Measurements from ENCODE around the gene PIGT.
A peak's percentile ranks its signal among the peaks of the same experiment; 100 is the strongest.

The PIGT gene

DNA sequence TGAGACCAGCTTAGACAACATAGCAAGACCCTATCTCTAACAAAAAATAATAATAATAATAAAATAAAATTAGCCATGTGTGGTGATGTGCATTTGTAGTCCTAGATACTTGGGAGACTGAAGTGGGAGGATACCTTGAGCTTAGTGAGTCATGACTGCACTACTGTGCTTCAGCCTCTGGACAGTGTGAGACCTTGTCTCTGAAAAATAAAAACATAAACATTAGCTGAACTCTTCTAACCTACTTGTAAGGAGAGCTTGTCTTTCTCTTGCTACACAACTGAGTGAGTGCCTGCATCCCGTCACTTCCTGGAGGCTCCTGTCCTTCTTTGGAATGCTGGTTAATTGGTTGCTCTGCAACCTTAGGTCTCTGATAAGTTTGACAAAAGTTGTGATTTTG is 13.0 kb upstream of the PIGT start:
- no peak for DNase-seq

DNA sequence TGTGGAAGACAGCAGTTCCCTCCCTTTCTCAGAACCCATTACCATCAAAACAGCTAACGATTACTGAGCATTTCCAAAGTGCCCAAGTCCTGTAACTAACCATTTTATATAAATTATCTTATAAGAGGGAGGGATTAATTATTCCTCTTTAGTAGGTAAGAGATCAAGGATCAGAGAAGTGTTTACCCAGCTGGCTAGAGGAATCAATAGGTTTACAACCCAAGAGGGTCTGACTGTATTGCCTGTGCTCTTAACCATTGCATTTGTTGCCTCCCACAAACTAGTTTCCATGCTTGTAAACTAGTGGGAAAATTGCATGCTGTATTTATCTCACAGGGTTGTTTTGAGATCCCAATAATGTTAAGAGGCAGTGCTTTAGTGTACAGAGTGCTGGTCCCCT is 11.5 kb upstream of the PIGT start:
- DNase-seq, result peak; percentile 74

DNA sequence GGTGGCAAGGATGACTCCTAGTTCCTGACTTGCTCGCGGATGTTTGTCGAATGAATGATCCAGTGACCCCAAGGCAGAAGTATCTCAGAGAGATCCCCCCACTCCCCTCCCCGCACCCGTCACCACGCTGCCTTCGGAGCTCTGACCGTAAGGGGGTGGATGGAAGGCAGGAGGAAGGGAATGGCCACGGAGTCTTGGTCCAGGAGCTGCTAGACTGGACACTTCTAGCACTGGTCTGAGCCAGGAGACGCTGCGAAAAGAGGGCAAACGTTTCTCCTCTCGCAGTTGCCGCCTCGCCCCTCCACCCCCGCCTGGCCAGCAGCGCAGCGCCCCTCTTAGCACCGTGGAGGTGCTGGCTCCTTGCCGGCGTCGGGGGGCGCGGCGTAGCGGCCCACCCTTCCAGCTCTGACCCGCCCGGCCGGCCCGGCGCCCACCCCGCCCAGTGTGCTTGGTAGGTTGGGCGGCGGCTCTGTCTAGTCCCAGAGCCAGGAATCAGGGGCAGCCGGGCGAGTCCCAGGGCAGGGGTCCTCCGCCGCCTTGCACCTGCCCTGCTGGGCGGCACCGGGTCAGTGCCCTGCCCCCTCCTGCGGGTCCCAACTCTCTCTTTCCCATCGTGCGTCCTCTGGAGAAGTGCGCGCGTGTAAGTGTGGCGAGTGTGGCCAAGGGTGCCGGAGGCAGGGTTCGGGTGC is 10.2 kb upstream of the PIGT start:
- peak; percentile 3 for DNase-seq

DNA sequence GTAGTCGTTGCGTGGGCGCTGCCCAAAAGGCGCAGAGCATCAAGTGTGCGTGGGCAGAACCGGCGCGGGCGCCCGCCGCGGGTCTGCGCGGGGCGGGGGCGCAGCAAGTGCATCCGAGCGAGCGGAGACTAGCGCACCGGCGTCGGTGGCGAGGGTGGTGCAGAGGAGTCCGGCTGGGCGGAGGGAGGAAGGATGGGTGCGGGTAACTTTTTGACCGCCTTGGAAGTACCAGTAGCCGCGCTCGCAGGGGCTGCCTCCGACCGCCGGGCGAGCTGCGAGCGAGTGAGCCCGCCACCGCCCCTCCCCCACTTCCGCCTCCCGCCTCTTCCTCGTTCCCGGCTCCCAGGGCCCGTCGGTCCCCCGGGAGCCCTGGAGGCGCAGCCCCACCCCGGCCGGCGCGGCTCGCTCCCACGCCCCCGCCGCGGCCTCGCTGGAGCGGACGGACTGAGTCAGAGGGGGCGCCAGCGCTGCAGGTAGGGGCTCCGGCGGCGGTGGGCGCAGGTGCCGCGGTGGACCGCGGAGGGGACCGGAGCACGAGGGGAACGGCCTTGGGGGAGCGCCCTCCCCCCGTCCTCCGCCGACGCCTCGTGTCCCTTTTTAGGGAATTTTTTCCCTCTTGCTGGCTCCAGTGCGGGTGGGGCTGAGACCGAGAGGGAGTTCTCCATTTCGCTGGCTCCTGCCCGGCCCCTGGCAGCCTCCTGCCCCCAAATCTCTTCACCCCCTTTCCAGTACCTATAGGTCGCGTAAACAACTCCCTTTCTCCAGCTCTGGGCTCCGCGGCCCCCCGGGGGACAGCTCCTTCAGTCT is 9.5 kb upstream of the PIGT start:
- DNase-seq, result peak; percentile 63

DNA sequence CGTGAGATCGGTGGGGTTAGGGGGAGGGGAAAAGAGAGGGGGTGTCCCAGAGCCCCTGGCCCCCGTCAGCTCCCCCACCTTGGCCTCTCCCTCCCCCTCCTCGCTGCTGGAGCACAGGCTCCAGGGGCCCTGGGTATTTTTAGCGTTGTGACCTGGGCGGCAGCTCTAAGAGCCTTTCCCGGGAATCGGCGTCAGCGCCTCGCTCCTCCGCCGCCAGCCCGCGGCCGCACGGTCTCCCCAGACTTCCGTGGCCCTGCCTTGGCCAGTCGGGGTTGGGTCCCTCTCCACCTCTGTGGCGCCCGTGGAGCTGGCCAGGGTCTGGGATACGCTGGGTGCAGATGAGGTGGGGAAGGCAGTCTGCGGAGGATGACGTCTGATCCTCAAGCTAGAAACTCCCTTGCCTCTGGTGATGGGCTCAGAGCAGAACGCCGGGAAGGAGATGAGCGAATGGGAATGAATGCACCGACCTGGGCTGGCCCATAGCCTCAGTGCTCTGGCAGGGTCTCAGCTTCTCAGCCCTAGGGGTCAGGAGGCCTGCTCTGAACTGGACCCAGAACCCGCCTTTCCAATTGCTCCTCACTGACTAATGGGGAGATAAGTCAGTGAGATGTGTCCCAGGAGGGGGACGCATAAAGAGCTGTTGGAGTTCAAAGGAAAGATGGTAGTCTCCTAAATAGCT is 8.7 kb upstream of the PIGT start:
- DNase-seq, result peak; percentile 13

DNA sequence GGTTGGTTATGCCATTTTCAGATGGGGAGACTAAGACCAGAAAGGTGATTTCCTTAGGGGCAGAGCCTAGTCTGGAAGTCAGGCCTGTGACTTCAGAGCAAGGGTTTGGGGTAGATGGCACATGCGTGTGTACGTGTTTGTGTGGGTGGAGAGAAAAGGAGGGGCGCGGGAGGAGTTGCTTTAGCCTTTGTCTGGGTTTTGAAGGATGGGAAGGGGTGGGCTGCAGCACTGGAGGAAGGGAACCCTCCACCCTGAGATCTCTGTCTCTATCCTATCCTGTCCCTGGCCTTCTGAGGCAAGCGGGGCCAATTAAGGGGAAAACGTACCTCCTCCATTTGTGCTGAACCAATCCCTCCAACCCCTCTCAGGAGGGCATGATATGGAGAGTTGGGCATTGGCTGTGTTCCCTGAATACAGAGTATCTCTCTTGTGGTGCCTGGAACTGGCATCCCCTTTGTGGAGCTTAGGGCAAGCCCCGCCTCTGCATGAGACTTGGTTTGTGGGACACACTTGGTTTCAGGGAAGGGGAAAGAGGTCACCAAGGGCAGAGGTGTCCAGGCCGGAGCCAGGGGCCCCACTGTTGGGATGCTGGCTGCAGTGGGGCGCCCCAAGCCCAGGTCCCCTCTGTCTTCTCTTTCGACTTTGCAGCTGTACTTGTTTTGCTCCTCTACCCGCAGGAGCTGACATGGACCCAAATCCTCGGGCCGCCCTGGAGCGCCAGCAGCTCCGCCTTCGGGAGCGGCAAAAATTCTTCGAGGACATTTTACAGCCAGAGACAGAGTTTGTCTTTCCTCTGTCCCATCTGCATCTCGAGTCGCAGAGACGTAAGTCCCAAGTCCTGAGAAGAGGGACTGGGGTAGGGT is 7.9 kb upstream of the PIGT start, which contains the start of gene DBNDD2:
TSS of gene DBNDD2 (plus strand) at position 507 of the 863 bp plus-strand sequence. CDS start at position 686, 179 bp downstream.
- no peak for DNase-seq

DNA sequence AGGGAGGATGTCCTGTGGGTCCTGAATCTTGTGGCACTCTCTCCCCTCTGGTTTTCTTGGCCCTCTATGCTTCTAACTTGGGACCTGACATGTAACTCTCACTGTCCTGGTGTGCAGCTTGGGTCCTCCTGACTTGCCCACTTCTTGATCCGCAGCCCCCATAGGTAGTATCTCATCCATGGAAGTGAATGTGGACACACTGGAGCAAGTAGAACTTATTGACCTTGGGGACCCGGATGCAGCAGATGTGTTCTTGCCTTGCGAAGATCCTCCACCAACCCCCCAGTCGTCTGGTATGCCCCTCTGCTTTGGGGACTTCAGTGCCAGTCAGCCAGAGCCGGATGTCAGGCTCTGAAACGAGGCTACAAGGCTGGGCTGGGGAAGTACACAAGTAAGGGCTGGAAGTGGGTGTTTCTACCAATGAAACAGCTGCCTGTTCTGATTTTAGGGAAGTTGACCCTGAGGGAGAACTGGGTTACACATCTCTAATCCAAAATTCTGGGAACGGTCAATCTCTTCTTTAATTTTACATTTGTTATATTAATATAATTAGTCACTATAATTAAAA is 7.2 kb upstream of the PIGT start:
- no peak for DNase-seq

DNA sequence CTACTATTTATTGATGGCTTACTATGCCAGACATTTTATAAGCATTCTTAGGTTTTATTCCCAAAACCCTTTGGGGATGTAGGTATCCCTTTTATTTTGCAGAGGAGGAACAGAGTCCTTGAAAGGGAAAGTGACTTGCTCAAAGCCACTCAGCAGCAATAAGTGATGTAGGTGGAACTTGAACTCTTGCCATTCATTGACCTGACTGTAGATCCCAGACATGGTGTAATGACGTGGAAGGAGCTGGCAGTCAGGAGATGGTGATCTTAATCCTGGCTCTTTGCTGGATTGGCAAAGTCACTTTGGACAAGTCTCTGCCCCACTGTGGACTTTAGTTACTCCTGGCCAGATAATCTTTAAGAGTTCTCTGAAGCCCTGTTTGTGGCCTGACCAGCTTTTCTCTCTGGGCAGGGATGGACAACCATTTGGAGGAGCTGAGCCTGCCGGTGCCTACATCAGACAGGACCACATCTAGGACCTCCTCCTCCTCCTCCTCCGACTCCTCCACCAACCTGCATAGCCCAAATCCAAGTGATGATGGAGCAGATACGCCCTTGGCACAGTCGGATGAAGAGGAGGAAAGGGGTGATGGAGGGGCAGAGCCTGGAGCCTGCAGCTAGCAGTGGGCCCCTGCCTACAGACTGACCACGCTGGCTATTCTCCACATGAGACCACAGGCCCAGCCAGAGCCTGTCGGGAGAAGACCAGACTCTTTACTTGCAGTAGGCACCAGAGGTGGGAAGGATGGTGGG is 6.2 kb upstream of the PIGT start:
- DNase-seq, result no peak

DNA sequence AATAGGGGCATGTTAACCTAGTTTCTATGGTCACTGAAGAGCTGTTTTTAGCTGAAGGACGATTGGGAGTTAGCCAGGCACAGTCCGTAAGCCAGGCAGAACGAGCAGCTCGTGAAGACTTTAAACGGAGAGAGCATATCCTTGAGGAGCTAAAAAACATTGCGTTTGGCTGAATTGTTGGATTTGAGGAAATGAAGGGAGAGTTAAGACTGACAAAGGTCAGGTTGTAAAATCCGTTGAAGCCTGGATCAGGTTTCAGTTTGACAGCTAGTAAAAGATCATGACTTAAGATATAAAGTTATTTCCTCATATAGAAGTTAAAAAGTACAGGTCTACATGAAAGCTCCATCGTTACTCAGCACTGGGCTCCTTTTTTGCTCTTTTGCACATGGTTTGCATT is 5.1 kb upstream of the PIGT start:
- no peak for DNase-seq

DNA sequence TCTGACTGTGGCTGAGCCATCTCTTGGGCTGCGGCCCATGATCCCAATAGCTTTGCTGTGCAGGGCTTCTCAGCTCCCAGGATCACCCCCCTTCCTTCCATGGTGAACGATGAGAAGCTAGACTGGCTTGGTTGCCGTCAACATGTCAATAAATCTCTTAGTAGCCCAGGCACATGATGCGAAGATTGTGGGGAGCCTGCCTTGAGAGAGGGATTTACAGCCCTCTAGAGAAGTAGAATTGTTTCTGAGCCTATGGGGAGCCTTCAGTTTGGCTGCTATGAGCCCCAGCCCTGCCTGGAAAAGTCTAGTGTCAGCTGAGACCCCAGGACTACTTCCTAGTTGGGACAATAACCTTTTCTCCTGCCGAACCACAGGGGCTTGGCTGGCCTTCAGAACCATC is 3.3 kb upstream of the PIGT start:
- no peak for DNase-seq

DNA sequence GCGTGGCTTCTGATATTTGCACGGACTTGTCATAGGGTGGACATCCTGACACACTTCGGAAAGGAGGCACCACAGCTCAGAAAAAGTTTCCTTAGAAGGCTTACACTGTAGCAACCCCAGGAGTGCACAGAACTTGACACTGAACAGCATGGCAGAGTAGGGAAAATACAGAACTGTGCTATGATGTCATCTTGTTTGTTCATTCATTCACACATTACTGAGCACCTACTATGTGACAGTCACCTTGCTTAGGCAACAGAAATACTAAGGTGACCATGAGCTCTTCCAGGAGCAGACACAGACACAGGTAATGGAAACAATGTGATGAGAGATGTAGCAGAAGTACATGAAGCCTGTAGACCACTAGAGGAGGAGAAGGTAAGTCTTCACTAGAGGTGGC is 2.5 kb upstream of the PIGT start:
- no peak for DNase-seq

DNA sequence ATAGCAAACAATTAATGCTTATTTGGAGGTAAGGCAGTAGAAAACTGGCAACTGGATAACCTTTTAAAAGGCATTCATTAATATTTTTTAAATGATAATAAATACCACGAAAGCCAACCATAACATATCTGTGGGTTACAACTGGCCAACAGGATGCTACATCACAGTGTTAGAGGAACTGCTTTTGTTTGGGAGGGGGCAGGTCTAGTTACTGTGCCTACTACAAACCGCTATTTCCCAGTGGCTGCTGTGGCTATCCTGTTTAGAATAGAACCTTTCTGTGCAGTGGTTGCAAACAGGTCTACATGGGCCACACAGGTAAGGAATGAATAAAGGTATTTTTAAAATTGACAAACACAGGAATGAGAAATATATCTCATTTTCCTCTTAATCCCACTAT is 976 bp downstream of the PIGT start:
- DNase-seq, result no peak

DNA sequence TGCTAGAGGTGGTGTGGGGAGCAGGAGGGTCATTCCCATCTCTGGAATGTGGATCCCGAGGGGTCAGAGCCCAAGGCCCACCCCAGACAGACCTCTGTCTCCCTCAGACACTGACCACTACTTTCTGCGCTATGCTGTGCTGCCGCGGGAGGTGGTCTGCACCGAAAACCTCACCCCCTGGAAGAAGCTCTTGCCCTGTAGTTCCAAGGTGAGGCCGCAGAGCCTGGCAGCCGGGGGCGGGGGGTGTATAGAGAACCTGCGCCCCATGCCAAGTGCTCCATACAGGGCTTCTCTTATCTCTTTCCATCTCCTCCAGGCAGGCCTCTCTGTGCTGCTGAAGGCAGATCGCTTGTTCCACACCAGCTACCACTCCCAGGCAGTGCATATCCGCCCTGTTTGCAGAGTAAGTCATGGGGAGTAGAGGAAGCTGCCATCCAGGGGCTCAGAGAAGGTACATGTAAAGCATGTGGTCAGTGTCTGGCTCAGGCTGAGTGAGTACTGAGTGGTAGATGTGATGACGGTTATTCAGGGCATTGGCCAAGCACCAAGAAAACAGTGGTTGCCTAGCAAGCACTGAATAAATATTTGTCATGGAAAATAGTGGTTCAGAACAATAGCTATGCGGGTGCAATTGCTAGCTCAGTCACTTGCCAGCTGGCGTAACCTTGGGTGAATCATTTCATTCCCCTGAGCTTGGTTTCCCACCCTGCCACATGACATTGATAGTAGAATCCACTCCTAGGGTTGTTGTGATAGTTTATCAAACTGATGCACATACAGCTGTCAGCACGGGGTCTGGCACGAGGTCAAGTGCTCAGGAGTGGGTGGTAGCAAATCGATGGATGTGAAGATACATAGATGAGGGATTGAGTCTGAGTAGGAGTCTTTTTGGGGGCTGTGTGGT is 3.5 kb downstream of the PIGT start:
- peak; percentile 99 for DNase-seq

DNA sequence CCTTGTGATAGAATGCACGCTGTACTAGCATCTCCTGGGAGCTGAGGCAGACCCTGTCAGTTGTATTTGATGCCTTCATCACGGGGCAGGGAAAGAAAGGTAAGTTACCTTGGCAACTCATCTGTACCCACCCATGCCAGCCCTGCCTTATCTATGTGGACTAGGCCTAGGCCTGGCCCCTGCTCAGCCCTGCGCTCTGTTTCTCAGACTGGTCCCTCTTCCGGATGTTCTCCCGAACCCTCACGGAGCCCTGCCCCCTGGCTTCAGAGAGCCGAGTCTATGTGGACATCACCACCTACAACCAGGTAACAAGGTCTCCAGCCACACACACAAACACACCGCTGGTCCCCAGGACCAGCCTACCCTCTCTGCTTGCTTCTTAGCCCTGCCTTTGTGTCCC is 4.2 kb downstream of the PIGT start:
- DNase-seq, result no peak

DNA sequence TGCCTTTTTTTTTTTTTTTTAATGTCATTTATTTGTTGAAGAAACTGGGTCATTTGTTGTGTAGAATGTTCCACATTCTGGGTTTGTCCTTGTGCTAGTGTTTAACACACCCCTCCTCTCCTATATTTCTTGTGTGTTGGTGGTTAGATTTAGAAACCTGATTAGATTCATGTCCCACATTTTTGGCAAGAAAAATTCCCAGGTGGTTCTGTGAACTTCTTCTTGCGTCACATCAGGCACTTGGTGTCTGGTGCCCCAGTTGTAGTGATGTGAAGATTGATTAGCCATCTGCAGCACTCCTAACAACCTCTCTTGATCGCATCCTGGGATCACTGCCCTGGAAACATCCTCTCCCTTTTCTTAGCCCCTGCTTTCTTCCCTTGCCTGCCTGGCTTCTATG is 7.8 kb downstream of the PIGT start:
- no peak for DNase-seq

DNA sequence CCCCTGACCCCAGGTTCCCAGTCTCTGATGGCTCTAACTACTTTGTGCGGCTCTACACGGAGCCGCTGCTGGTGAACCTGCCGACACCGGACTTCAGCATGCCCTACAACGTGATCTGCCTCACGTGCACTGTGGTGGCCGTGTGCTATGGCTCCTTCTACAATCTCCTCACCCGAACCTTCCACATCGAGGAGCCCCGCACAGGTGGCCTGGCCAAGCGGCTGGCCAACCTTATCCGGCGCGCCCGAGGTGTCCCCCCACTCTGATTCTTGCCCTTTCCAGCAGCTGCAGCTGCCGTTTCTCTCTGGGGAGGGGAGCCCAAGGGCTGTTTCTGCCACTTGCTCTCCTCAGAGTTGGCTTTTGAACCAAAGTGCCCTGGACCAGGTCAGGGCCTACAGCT is 9.6 kb downstream of the PIGT start:
- DNase-seq, result no peak

DNA sequence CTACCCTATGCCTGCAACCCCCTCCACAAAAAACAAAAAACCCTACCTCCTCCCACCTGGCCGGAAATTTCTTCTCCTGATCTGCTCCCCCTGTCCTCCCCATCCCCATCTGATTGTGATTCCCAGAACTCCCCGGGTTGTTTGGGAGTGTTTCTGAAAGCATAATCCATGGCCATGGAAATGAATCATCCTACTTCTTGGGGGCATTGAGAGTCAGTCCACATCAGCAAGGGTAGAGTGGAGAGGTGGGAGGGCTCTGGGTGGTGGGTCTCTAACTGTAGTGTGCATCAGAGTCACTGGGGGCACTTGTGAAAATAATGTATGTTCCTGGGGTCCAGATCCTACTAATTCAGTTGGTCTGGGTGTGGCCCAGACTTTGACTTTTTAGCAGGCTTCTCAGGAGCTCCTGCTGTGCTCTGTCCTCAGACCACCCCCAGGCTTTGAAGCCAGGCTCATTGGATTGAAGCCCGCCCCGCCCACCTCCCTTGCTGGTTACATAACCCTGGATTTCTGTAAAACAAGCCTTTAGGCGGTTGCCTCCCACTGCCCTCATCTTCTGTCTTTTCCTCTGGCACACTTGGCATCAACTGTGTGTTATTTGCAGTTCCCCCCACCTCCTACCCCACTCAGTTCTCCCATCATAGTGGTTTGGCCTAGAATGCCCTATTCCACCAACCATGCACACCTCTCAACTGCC is 10.5 kb downstream of the PIGT start:
- no peak for DNase-seq

DNA sequence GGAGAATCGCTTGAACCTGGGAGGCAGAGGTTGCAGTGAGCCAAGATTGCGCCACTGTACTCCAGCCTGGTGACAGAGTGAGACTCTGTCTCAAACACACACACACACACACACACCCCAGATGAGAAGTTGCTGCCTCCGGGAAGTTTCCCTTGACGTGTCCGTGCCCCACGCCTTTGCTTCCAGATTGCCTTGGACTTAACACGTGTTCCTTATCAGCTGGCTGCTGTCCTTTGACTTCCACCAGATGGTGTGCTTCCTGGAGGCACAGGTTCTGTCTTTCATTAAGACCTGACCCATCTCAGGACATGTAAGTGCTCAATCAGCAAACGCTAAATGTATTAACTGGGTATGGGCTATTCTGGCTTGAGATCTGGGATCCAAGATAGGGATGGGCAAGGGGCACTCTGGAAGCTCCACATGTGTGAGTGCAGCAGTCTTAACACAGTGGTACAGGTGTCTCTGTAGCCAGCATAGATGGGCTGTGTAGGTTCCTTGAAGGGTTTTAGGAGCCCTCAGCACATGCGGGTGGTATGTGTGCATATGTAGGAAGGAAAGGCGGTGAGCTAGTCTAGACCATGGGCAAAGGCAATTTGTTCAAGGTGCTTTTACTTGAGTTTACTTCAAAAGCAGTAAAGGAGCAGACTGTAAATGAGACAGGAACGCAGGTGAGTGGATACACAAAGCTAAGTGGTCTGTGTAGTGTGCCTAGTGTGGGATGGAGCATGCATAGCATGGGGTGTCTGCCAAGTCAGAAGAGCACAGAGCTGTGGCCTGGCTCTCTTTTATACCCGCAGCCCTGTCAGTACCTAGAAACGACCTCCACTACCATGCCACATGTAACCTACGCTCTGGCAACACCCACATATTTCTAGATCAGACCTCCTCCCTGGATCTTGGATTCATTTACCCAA is 11.6 kb downstream of the PIGT start:
- no peak for DNase-seq

DNA sequence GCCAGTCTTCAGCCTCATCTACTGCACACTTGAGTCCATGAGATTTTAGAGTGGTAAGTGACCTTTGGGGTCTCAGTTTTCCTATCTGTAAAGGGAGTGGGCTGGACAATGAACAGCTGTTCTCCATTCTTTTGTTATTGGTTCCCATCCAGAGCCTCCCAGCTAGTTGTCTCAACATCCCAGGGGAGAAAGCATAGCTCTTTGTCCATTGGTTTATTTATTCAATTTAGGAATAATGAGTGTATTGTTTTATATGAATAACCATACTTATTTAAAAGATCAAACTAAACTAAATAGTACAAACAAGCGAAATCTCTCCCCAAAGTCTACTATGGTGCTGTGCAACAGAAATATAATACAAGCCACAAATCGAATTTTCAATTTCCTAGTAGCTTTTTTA is 13.7 kb downstream of the PIGT start:
- DNase-seq, result no peak

Data from DMS153 (cell line).